K562 (cell line): Measurements from ENCODE around the gene GNG7. TPM values are rescaled to one million over a fixed set of nuclear protein-coding genes. Genes with fewer than 3 reads are reported as not detected.

Experiments used
- ATAC-seq: fragments of 200-7000 bp; cut with Tn5 transposase; 3 replicates; pipeline ENCODE4 v1.9.1; 2020; ENCODE audit warnings: moderate library complexity
- BruUV-seq: library from RNA; stranded (reverse); fragments of 400-500 nt; replicated peaks from 2 replicates; lab custom pipeline; 2021; lab: Mats Ljungman, UMichigan
- CTCF ChIA-PET: fragments of 300-600 bp; formaldehyde crosslinking; extraction: SDS; loops from one replicate; lab custom pipeline; 2021; ENCODE audit warnings: low intra/inter-chr PET ratio; lab: Yijun Ruan, JAX
- POLR2A ChIA-PET: fragments of 300-600, 350-650 bp; sonication (Branson Sonifier 250); formaldehyde crosslinking; extraction: SDS; loops from one replicate; lab custom pipeline; 2021; ENCODE audit warnings: antibody characterized with exemption, inconsistent platforms; lab: Yijun Ruan, JAX
- DNase-seq, 4 experiments: peaks; one replicate each; pipeline versions ENCODE4 v3.0.0 to v3.0.0-alpha.2; 2011 to 2018; ENCODE audit warnings: low spot score in 3 of 4, mixed read lengths in 3 of 4; ENCODE audit errors: extremely low read depth in 1 of 4
- FAIRE-seq: peaks from 2 replicates; lab custom pipeline; 2011; peaks lifted over from hg19 to GRCh38; lab: Jason Lieb, UNC
- H2AFZ ChIP-seq: 2 replicates; pipeline ENCODE4 v1.6.0; 2011; ENCODE audit warnings: low read depth, low read length, control low read depth, inconsistent platforms
- H3K27ac ChIP-seq: fragments of 200-600 bp; 3 replicates; pipeline ENCODE4 v1.8.0; 2011; ENCODE audit warnings: low read depth, mild to moderate bottlenecking, control low read depth, inconsistent platforms, low read length, moderate library complexity, mixed read lengths; ENCODE audit errors: extremely low read depth
- H3K27me3 ChIP-seq, 2 experiments: fragments of 300-600 bp in 1 of 2; 2 replicates in 1 of 2; 3 replicates in 1 of 2; pipeline versions ENCODE4 v1.6.0 to v1.8.0; 2011; ENCODE audit warnings: inconsistent platforms in 2 of 2, low read length in 2 of 2, mild to moderate bottlenecking in 1 of 2, mixed read lengths in 1 of 2, moderate library complexity in 1 of 2; ENCODE audit not compliant: control insufficient read depth in 2 of 2, insufficient read depth in 2 of 2
- H3K36me3 ChIP-seq: fragments of 300-600 bp; 3 replicates; pipeline ENCODE4 v1.8.0; 2011; ENCODE audit warnings: mild to moderate bottlenecking, low read length, inconsistent platforms; ENCODE audit not compliant: control insufficient read depth, insufficient read depth
- H3K4me1 ChIP-seq, 2 experiments: fragments of 200-600 bp in 1 of 2; replicated peaks in 1 of 2; 2 replicates in 1 of 2; 3 replicates in 1 of 2; pipeline versions ENCODE4 v1.5.1 to v1.8.0; 2011; ENCODE audit warnings: inconsistent platforms in 2 of 2, low read length in 2 of 2, mild to moderate bottlenecking in 1 of 2, mixed read lengths in 1 of 2, moderate library complexity in 1 of 2; ENCODE audit not compliant: control insufficient read depth in 2 of 2, insufficient read depth in 2 of 2
- H3K4me2 ChIP-seq: 2 replicates; pipeline ENCODE4 v1.6.1; 2011; ENCODE audit warnings: low read length, control low read depth, inconsistent platforms, mixed read lengths; ENCODE audit not compliant: insufficient read depth
- H3K4me3 ChIP-seq: fragments of 200-600 bp; sonication (generic), shearing (Covaris generic); 2 replicates; pipeline ENCODE4 v1.5.1; 2016; ENCODE audit warnings: control low read depth, inconsistent platforms
- H3K79me2 ChIP-seq: fragments of 200-600 bp; 3 replicates; pipeline ENCODE4 v1.8.0; 2011; ENCODE audit warnings: low read length, inconsistent platforms; ENCODE audit not compliant: control insufficient read depth, insufficient read depth
- H3K9ac ChIP-seq, 2 experiments: 2 replicates each; pipeline versions ENCODE4 v1.6.0 to v1.6.1; 2011; ENCODE audit warnings: low read depth in 2 of 2, low read length in 2 of 2, control low read depth in 1 of 2, inconsistent platforms in 1 of 2, mild to moderate bottlenecking in 1 of 2, mixed read lengths in 1 of 2; ENCODE audit not compliant: insufficient read depth in 1 of 2
- H3K9me1 ChIP-seq: one replicate; pipeline ENCODE4 v1.6.0; 2011; ENCODE audit warnings: inconsistent platforms, mild to moderate bottlenecking, low read length, moderate library complexity; ENCODE audit not compliant: control insufficient read depth, insufficient read depth
- H3K9me3 ChIP-seq: replicated peaks from 2 replicates; pipeline ENCODE4 v1.5.1; 2011; ENCODE audit warnings: low read depth, low read length, inconsistent platforms; ENCODE audit not compliant: control insufficient read depth, insufficient read depth
- H4K20me1 ChIP-seq: replicated peaks from 2 replicates; pipeline ENCODE4 v1.6.1; 2011; ENCODE audit warnings: low read length, inconsistent platforms, mixed read lengths; ENCODE audit not compliant: control insufficient read depth, insufficient read depth
- BCL6 ChIP-seq: fragments of 250-450 bp; sonication (Bioruptor Pico); IDR thresholded peaks from 2 replicates; pipeline ENCODE4 v1.4.0; 2020
- KDM5B ChIP-seq: fragments of 200-600 bp; sonication (generic); IDR thresholded peaks from 2 replicates; pipeline ENCODE4 v1.6.1; 2012; ENCODE audit warnings: low read depth, mild to moderate bottlenecking, moderate library complexity, low read length, control low read depth, inconsistent platforms; ENCODE audit not compliant: insufficient replicate concordance
- WGBS: fragments of 100-300 bp; shearing (Covaris generic); methylation state at CpG from one replicate; pipeline ENCODE4 v1.1.6; 2016; ENCODE audit warnings: low coverage, mixed read lengths; ENCODE audit not compliant: insufficient coverage; ENCODE audit errors: missing lambda C conversion rate; 5-methylcytosine and 5-hydroxymethylcytosine counted together
- in situ Hi-C: fragments of 300-500 bp; cut with MboI; formaldehyde crosslinking; loops from 4 replicates; pipeline ENCODE4 v1.15.0; 2018; ENCODE audit warnings: inconsistent platforms, mixed read lengths
- intact Hi-C: fragments of 100-400 bp; cut with micrococcal nuclease; formaldehyde crosslinking; loops from 2 replicates; pipeline ENCODE4 v1.14.2; 2022
- polyA plus RNA-seq, 8 experiments: library from polyadenylated mRNA; depleted of rRNA in 4 of 8; stranded (reverse) in 5 of 8; unstranded in 3 of 8; fragments of >200 nt; fragmentation: Nextera tagmentation in 2 of 8; fragmentation: Illumina TruSeq in 1 of 8; extraction: Ambion mirVana in 2 of 8; extraction: Trizol in 1 of 8; gene quantifications; 2 replicates each; pipeline versions ENCODE4 v1.2.1 to v1.2.3, GENCODE V29; 2011 to 2014; ENCODE audit warnings: inconsistent platforms in 1 of 8, missing spikeins in 1 of 8
- total RNA-seq, 7 experiments: library from RNA; depleted of rRNA in 6 of 7; stranded (reverse); fragments of >200 nt in 6 of 7; fragmentation: Illumina TruSeq in 2 of 7; extraction: Trizol in 2 of 7; gene quantifications; 2 replicates each; pipeline versions ENCODE4 v1.2.1 to v1.2.3, GENCODE V29; 2011 to 2021; ENCODE audit warnings: low replicate concordance in 1 of 7
- TF ChIP-seq, protein P1 (sequence below): sonication (generic); formaldehyde crosslinking; IDR thresholded peaks from 2 replicates; pipeline ENCODE4 v1.8.0; 2022; ENCODE audit warnings: mild to moderate bottlenecking, missing genetic modification reagents, borderline replicate concordance
- TF ChIP-seq, protein P2 (sequence below): fragments of 250-450 bp; sonication (Bioruptor Pico); IDR thresholded peaks from 2 replicates; pipeline ENCODE4 v1.4.0; 2020
- TF ChIP-seq, protein P3 (sequence below), 2 experiments: fragments of 450-650 bp; formaldehyde crosslinking in 1 of 2; IDR thresholded peaks; 2 replicates each; pipeline versions ENCODE4 v1.4.0 to v1.6.1; 2014 to 2020; ENCODE audit warnings: mild to moderate bottlenecking in 2 of 2, borderline replicate concordance in 1 of 2, low read depth in 1 of 2

Gene GNG7
- total and polyA plus RNA-seq, 9 of the 15 experiments (the other 6 are each of a cell fraction or from before 2014, with no cell fraction given): 0.01 to 0.20 (median 0.06) TPM; not detected in 1

DNA sequence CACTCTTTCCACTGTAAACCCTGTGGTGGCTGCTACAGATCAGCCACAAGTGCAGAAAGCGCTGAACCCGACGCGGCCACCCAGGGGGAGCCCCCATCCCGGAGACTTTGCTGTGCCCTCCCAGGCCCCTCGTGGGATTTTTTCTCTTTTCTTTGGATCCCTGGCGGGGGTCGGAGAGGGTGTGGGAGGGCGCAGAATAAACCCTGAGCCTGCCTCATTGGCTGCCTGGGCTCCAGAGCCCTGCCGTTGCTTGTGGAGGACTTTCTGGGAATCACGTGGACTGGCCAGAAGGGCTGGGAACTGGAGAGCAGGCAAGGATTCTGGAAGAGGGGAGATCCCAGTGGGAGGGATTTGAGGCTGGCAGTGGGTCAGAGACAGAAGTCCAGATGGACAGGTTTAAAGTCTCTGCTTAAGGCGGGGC lies 201.6 kb downstream of the GNG7 start:
- ChIA-PET POLR2A (no interaction called here), CTCF (no interaction called here)
- WGBS: 23% methylated on average over 12 of the region's 12 CpGs
- intact Hi-C loops (no loop called here), in situ Hi-C loops (no loop called here)
- Histone ChIP-seq H3K9ac (no peak overlapping the region), H3K9me3 (no peaks in the 10 kb centered on the region), H3K4me1 (peaks cover 4 to 9% of the 10 kb centered on the region in 2 experiments; a peak in 3 of 5 replicates), H4K20me1 (no peaks in the 10 kb centered on the region), H3K27me3 (peaks cover 10 to 32% of the 10 kb centered on the region in 2 experiments), H3K36me3 (no peaks in the 10 kb centered on the region), H3K4me3 (no peak overlapping the region), H3K9me1 (no peaks in the 10 kb centered on the region), H3K4me2 (no peak overlapping the region), H2AFZ (no peak overlapping the region), H3K79me2 (no peaks in the 10 kb centered on the region), H3K27ac (no peak overlapping the region)
- ATAC-seq: no peak
- no peak for FAIRE-seq
- no peak for DNase-seq
- BruUV-seq: no TSS peak
- TF ChIP-seq, protein P1, sequence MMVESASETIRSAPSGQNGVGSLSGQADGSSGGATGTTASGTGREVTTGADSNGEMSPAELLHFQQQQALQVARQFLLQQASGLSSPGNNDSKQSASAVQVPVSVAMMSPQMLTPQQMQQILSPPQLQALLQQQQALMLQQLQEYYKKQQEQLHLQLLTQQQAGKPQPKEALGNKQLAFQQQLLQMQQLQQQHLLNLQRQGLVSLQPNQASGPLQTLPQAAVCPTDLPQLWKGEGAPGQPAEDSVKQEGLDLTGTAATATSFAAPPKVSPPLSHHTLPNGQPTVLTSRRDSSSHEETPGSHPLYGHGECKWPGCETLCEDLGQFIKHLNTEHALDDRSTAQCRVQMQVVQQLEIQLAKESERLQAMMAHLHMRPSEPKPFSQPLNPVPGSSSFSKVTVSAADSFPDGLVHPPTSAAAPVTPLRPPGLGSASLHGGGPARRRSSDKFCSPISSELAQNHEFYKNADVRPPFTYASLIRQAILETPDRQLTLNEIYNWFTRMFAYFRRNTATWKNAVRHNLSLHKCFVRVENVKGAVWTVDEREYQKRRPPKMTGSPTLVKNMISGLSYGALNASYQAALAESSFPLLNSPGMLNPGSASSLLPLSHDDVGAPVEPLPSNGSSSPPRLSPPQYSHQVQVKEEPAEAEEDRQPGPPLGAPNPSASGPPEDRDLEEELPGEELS (CRISPR knock-in tag): no peak
- no peak for TF ChIP-seq KDM5B
- TF ChIP-seq, protein P2, sequence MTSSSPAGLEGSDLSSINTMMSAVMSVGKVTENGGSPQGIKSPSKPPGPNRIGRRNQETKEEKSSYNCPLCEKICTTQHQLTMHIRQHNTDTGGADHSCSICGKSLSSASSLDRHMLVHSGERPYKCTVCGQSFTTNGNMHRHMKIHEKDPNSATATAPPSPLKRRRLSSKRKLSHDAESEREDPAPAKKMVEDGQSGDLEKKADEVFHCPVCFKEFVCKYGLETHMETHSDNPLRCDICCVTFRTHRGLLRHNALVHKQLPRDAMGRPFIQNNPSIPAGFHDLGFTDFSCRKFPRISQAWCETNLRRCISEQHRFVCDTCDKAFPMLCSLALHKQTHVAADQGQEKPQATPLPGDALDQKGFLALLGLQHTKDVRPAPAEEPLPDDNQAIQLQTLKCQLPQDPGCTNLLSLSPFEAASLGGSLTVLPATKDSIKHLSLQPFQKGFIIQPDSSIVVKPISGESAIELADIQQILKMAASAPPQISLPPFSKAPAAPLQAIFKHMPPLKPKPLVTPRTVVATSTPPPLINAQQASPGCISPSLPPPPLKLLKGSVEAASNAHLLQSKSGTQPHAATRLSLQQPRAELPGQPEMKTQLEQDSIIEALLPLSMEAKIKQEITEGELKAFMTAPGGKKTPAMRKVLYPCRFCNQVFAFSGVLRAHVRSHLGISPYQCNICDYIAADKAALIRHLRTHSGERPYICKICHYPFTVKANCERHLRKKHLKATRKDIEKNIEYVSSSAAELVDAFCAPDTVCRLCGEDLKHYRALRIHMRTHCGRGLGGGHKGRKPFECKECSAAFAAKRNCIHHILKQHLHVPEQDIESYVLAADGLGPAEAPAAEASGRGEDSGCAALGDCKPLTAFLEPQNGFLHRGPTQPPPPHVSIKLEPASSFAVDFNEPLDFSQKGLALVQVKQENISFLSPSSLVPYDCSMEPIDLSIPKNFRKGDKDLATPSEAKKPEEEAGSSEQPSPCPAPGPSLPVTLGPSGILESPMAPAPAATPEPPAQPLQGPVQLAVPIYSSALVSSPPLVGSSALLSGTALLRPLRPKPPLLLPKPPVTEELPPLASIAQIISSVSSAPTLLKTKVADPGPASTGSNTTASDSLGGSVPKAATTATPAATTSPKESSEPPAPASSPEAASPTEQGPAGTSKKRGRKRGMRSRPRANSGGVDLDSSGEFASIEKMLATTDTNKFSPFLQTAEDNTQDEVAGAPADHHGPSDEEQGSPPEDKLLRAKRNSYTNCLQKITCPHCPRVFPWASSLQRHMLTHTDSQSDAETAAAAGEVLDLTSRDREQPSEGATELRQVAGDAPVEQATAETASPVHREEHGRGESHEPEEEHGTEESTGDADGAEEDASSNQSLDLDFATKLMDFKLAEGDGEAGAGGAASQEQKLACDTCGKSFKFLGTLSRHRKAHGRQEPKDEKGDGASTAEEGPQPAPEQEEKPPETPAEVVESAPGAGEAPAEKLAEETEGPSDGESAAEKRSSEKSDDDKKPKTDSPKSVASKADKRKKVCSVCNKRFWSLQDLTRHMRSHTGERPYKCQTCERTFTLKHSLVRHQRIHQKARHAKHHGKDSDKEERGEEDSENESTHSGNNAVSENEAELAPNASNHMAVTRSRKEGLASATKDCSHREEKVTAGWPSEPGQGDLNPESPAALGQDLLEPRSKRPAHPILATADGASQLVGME (CRISPR knock-in tag): no peak
- TF ChIP-seq, protein P3, sequence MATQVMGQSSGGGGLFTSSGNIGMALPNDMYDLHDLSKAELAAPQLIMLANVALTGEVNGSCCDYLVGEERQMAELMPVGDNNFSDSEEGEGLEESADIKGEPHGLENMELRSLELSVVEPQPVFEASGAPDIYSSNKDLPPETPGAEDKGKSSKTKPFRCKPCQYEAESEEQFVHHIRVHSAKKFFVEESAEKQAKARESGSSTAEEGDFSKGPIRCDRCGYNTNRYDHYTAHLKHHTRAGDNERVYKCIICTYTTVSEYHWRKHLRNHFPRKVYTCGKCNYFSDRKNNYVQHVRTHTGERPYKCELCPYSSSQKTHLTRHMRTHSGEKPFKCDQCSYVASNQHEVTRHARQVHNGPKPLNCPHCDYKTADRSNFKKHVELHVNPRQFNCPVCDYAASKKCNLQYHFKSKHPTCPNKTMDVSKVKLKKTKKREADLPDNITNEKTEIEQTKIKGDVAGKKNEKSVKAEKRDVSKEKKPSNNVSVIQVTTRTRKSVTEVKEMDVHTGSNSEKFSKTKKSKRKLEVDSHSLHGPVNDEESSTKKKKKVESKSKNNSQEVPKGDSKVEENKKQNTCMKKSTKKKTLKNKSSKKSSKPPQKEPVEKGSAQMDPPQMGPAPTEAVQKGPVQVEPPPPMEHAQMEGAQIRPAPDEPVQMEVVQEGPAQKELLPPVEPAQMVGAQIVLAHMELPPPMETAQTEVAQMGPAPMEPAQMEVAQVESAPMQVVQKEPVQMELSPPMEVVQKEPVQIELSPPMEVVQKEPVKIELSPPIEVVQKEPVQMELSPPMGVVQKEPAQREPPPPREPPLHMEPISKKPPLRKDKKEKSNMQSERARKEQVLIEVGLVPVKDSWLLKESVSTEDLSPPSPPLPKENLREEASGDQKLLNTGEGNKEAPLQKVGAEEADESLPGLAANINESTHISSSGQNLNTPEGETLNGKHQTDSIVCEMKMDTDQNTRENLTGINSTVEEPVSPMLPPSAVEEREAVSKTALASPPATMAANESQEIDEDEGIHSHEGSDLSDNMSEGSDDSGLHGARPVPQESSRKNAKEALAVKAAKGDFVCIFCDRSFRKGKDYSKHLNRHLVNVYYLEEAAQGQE (IDR thresholded peaks at IDR 0.05; ENCODE audit: borderline replicate concordance): no peak
- TF ChIP-seq, protein P3 (CRISPR knock-in tag; IDR thresholded peaks at IDR 0.05; ENCODE audit: low read depth): no peak
- TF ChIP-seq BCL6 (CRISPR knock-in tag): no peak
